IMR-90 (cell line): ENCODE measurements around the gene CA12. TPM values are rescaled to one million over a fixed set of nuclear protein-coding genes. Genes with fewer than 3 reads are reported as not detected.

Source experiments
- ATAC-seq: fragments of 200-7000 bp; cut with Tn5 transposase; 2 replicates; pipeline ENCODE4 v1.9.1; 2020; ENCODE audit warnings: low read depth, mild to moderate bottlenecking, moderate library complexity
- BruUV-seq: library from RNA; stranded (reverse); fragments of 400-500 nt; replicated peaks from 2 replicates; lab custom pipeline; 2021; lab: Mats Ljungman, UMichigan
- CTCF ChIA-PET: fragments of 300-600 bp; formaldehyde crosslinking; extraction: SDS; loops from one replicate; lab custom pipeline; 2021; ENCODE audit warnings: antibody characterized with exemption; lab: Yijun Ruan, JAX
- POLR2A ChIA-PET: fragments of 300-600 bp; sonication (Branson Sonifier 250); formaldehyde crosslinking; loops from one replicate; lab custom pipeline; 2022; ENCODE audit warnings: antibody characterized with exemption; ENCODE audit not compliant: unreplicated experiment; lab: Charles Lee
- DNase-seq: peaks from one replicate; pipeline ENCODE4 v3.0.0; 2013
- H2AFZ ChIP-seq: replicated peaks from 2 replicates; pipeline ENCODE3; 2013; ENCODE audit warnings: low read length, mild to moderate bottlenecking; ENCODE audit not compliant: poor library complexity
- H2AK5ac ChIP-seq: 2 replicates; pipeline ENCODE4 v1.6.1; 2013; ENCODE audit warnings: low read depth, low read length, inconsistent platforms
- H2AK9ac ChIP-seq: replicated peaks from 2 replicates; pipeline ENCODE3; 2013; ENCODE audit warnings: mild to moderate bottlenecking, low read depth, low read length, moderate library complexity; ENCODE audit not compliant: poor library complexity
- H2BK120ac ChIP-seq: 2 replicates; pipeline ENCODE4 v1.6.1; 2013; ENCODE audit warnings: low read depth, low read length, inconsistent platforms
- H2BK15ac ChIP-seq: 3 replicates; pipeline ENCODE4 v1.6.1; 2013; ENCODE audit warnings: low read depth, low read length, inconsistent platforms
- H2BK20ac ChIP-seq: 2 replicates; pipeline ENCODE4 v1.6.1; 2013; ENCODE audit warnings: low read depth, mild to moderate bottlenecking, inconsistent platforms, low read length, moderate library complexity
- H2BK5ac ChIP-seq: 2 replicates; pipeline ENCODE4 v1.6.1; 2013; ENCODE audit warnings: mild to moderate bottlenecking, low read depth, low read length, inconsistent platforms; ENCODE audit not compliant: poor library complexity, severe bottlenecking
- H3K14ac ChIP-seq: replicated peaks from 2 replicates; pipeline ENCODE4 v1.6.1; 2013; ENCODE audit warnings: low read depth, low read length, inconsistent platforms
- H3K18ac ChIP-seq: 2 replicates; pipeline ENCODE4 v1.6.1; 2013; ENCODE audit warnings: low read depth, low read length, control low read depth
- H3K23ac ChIP-seq: 2 replicates; pipeline ENCODE4 v1.6.1; 2013; ENCODE audit warnings: low read depth, low read length, inconsistent platforms
- H3K27ac ChIP-seq: 2 replicates; pipeline ENCODE4 v1.5.1; 2013; ENCODE audit warnings: mild to moderate bottlenecking, control low read depth, low read length; ENCODE audit not compliant: insufficient read depth
- H3K27me3 ChIP-seq: 2 replicates; pipeline ENCODE4 v1.6.1; 2013; ENCODE audit warnings: low read length; ENCODE audit not compliant: control insufficient read depth, insufficient read depth
- H3K36me3 ChIP-seq: 2 replicates; pipeline ENCODE4 v1.6.1; 2013; ENCODE audit warnings: low read length, mixed read lengths; ENCODE audit not compliant: control insufficient read depth, insufficient read depth
- H3K4ac ChIP-seq: 2 replicates; pipeline ENCODE4 v1.6.1; 2013; ENCODE audit warnings: low read depth, low read length, inconsistent platforms
- H3K4me1 ChIP-seq: 2 replicates; pipeline ENCODE4 v1.6.1; 2013; ENCODE audit warnings: low read length, mixed read lengths; ENCODE audit not compliant: control insufficient read depth, insufficient read depth
- H3K4me2 ChIP-seq: 2 replicates; pipeline ENCODE4 v1.6.1; 2013; ENCODE audit warnings: low read depth, mild to moderate bottlenecking, control low read depth, low read length, moderate library complexity
- H3K4me3 ChIP-seq: 2 replicates; pipeline ENCODE4 v1.5.1; 2013; ENCODE audit warnings: low read depth, mild to moderate bottlenecking, control low read depth, low read length, moderate library complexity; ENCODE audit not compliant: insufficient read depth
- H3K56ac ChIP-seq: 2 replicates; pipeline ENCODE4 v1.6.1; 2013; ENCODE audit warnings: low read length, inconsistent platforms; ENCODE audit not compliant: insufficient read depth; ENCODE audit errors: extremely low read depth
- H3K79me1 ChIP-seq, 2 experiments: 2 replicates each; pipeline ENCODE4 v1.6.1; 2013; ENCODE audit warnings: low read length in 2 of 2, inconsistent platforms in 1 of 2, low read depth in 1 of 2
- H3K9ac ChIP-seq: 2 replicates; pipeline ENCODE4 v1.6.1; 2013; ENCODE audit warnings: low read depth, low read length, control low read depth
- H3K9me1 ChIP-seq: 2 replicates; pipeline ENCODE4 v1.6.1; 2013; ENCODE audit warnings: low read length, inconsistent platforms; ENCODE audit not compliant: insufficient read depth
- H3K9me3 ChIP-seq: 2 replicates; pipeline ENCODE4 v1.6.1; 2013; ENCODE audit warnings: low read length; ENCODE audit not compliant: control insufficient read depth, insufficient read depth
- H4K20me1 ChIP-seq: 2 replicates; pipeline ENCODE4 v1.6.1; 2013; ENCODE audit warnings: low read length, inconsistent platforms; ENCODE audit not compliant: insufficient read depth
- H4K5ac ChIP-seq: 2 replicates; pipeline ENCODE4 v1.6.1; 2013; ENCODE audit warnings: mild to moderate bottlenecking, low read depth, low read length, control low read depth
- H4K8ac ChIP-seq, 2 experiments: 2 replicates each; pipeline ENCODE4 v1.6.1; 2013; ENCODE audit warnings: low read depth in 2 of 2, low read length in 2 of 2, control low read depth in 1 of 2, inconsistent platforms in 1 of 2
- H4K91ac ChIP-seq: 2 replicates; pipeline ENCODE4 v1.6.1; 2013; ENCODE audit warnings: low read depth, low read length, inconsistent platforms; ENCODE audit not compliant: insufficient read depth
- CEBPB ChIP-seq: IDR thresholded peaks from 2 replicates; pipeline ENCODE4 v1.6.1; 2012; ENCODE audit warnings: low read depth, low read length, improper control_type of control experiment
- MAFK ChIP-seq: IDR thresholded peaks from 2 replicates; pipeline ENCODE4 v1.6.1; 2012; ENCODE audit warnings: low read depth, low read length, improper control_type of control experiment
- MAZ ChIP-seq: IDR thresholded peaks from 2 replicates; pipeline ENCODE4 v1.6.1; 2012; ENCODE audit warnings: low read depth, mild to moderate bottlenecking, low read length, improper control_type of control experiment, moderate library complexity, borderline replicate concordance
- POLR2A ChIP-seq: IDR thresholded peaks from 2 replicates; pipeline ENCODE4 v1.6.1; 2012; ENCODE audit warnings: mild to moderate bottlenecking, low read depth, low read length
- SMC3 ChIP-seq: fragments of 150-350 bp; IDR thresholded peaks from 2 replicates; pipeline ENCODE4 v1.6.1; 2016; ENCODE audit warnings: low read depth, mild to moderate bottlenecking, antibody characterized with exemption, low read length, moderate library complexity
- WGBS, 2 experiments: methylation state at CpG; one replicate each; pipeline versions ENCODE4 v1.1.5 to v1.1.7; 2013; ENCODE audit warnings: missing lambda C conversion rate in 2 of 2; ENCODE audit not compliant: insufficient read length in 1 of 2; ENCODE audit errors: extremely low coverage in 2 of 2; 5-methylcytosine and 5-hydroxymethylcytosine counted together
- dilution Hi-C: fragments of 300-500 bp; cut with HindIII; formaldehyde crosslinking; loops from one replicate; pipeline ENCODE4 v1.14.3; 2018; ENCODE audit warnings: low sequenced_read_pairs; ENCODE audit not compliant: unreplicated experiment
- in situ Hi-C: fragments of 300-500 bp; cut with MboI; formaldehyde crosslinking; loops from 3 replicates; pipeline ENCODE4 v1.14.3; 2019; ENCODE audit warnings: low sequenced_read_pairs, inconsistent platforms, mixed read lengths
- intact Hi-C: fragments of 100-400 bp; cut with micrococcal nuclease; formaldehyde crosslinking; loops from 2 replicates; pipeline ENCODE4 v1.10.0; 2022
- polyA plus RNA-seq, 3 experiments: library from polyadenylated mRNA; depleted of rRNA; stranded (reverse); fragments of >200 nt; gene quantifications; 2 replicates each; pipeline ENCODE4 v1.2.3, GENCODE V29; 2012; ENCODE audit warnings: low replicate concordance in 1 of 3
- total RNA-seq: library from RNA; depleted of rRNA; stranded (reverse); fragments of >200 nt; gene quantifications from 2 replicates; pipeline ENCODE4 v1.2.3, GENCODE V29; 2012

The CA12 gene
- total and polyA plus RNA-seq, 2 of the 4 experiments (the other 2 are of a cell fraction) = 33.7 to 52.6 TPM

- Histone ChIP-seq H4K91ac (peak overlapping the region; percentile 99), H3K4ac (peak overlapping the region; percentile 53), H3K27me3 (no peaks in the 10 kb centered on the region), H3K4me1 (peaks cover 36% of the 10 kb centered on the region), H3K9ac (no peak overlapping the region), H3K4me2 (no peak overlapping the region), H3K27ac (no peak overlapping the region), H3K23ac (0 out of 2 replicates have a peak overlapping the region, but pooled peaks have one; percentile 8), H3K36me3 (no peaks in the 10 kb centered on the region), H4K8ac (peak overlapping the region; percentile 44 to 96; a peak in 3 of 4 replicates), H2AK5ac (peak overlapping the region; percentile 98), H3K9me1 (peaks cover 30% of the 10 kb centered on the region), H2BK15ac (peak overlapping the region; percentile 92; the same call in 2 of the 3 replicates), H3K9me3 (no peaks in the 10 kb centered on the region), H3K18ac (peak overlapping the region; percentile 79), H3K79me1 (peaks cover 11 to 13% of the 10 kb centered on the region in 2 experiments; a peak in 3 of 4 replicates), H3K4me3 (no peak overlapping the region), H2BK5ac (peak overlapping the region; percentile 99), H2BK20ac (peak overlapping the region; percentile 92), H2BK120ac (peak overlapping the region; percentile 98), H4K5ac (peak overlapping the region; percentile 58; the same call in 1 of the 2 replicates), H3K56ac (no peak overlapping the region), H2AFZ (no peak overlapping the region), H3K14ac (peak overlapping the region; percentile 46), H4K20me1 (no peaks in the 10 kb centered on the region), H2AK9ac (peak overlapping the region; percentile 83)
- ATAC-seq (no peak), DNase-seq (no peak)
- dilution Hi-C loops (no loop called here), in situ Hi-C loops (no loop called here), intact Hi-C loops (no loop called here)
- CTCF ChIA-PET = no interaction called here
- TF ChIP-seq SMC3 (no peak), POLR2A (no peak), MAZ (no peak), MAFK (no peak), CEBPB (no peak)
- no TSS peak for BruUV-seq
- POLR2A ChIA-PET = interaction anchor here (0.6 kb wide), 1 partner anchor 42 kb away, joined by 15 read pairs; no protein-coding TSS in a partner anchor
- no CpG with 5 or more reads among the region's 3 CpGs for WGBS, 2 experiments
Measured at GRCh38 chr15:63373330-63373729, 8.3 kb downstream of the CA12 start.
